AG04450 (cell line): Measurements from ENCODE around the gene PCBD1. TPM values are rescaled to one million over a fixed set of nuclear protein-coding genes. Genes with fewer than 3 reads are reported as not detected.

Source experiments
- CTCF ChIA-PET: fragments of 300-600, 350-600 bp; formaldehyde crosslinking; extraction: SDS; loops from one replicate; lab custom pipeline; 2022; ENCODE audit warnings: antibody characterized with exemption, inconsistent platforms; lab: Charles Lee
- POLR2A ChIA-PET: fragments of 350-600 bp; formaldehyde crosslinking; extraction: SDS; loops from one replicate; lab custom pipeline; 2021; ENCODE audit warnings: antibody characterized with exemption, inconsistent platforms; lab: Yijun Ruan, JAX
- DNase-seq: peaks from one replicate; pipeline ENCODE4 v3.0.0-alpha.2; 2011; ENCODE audit warnings: low read depth, low spot score
- H3K27ac ChIP-seq: one replicate; pipeline ENCODE4 v1.5.1; 2012; ENCODE audit warnings: low read depth, low read length, control low read depth
- H3K27me3 ChIP-seq: one replicate; pipeline ENCODE4 v1.6.0; 2012; ENCODE audit warnings: low read length; ENCODE audit not compliant: control insufficient read depth, insufficient read depth
- H3K4me3 ChIP-seq: 2 replicates; pipeline ENCODE4 v1.5.1; 2011; ENCODE audit warnings: mild to moderate bottlenecking, low read depth, low read length, control low read depth
- H3K9me3 ChIP-seq: 2 replicates; pipeline ENCODE4 v1.5.1; 2012; ENCODE audit warnings: low read length; ENCODE audit not compliant: control insufficient read depth, insufficient read depth
- polyA plus RNA-seq: library from polyadenylated mRNA; depleted of rRNA; stranded (reverse); fragments of >200 nt; gene quantifications from 2 replicates; pipeline ENCODE4 v1.2.3, GENCODE V29; 2011
- TF ChIP-seq, protein P1 (sequence below): IDR thresholded peaks from 2 replicates; pipeline ENCODE4 v1.5.1; 2011; ENCODE audit warnings: low read depth, low read length, control low read depth, inconsistent platforms

The PCBD1 gene
- polyA plus RNA-seq, 1 experiment, result 41.3 TPM

DNA sequence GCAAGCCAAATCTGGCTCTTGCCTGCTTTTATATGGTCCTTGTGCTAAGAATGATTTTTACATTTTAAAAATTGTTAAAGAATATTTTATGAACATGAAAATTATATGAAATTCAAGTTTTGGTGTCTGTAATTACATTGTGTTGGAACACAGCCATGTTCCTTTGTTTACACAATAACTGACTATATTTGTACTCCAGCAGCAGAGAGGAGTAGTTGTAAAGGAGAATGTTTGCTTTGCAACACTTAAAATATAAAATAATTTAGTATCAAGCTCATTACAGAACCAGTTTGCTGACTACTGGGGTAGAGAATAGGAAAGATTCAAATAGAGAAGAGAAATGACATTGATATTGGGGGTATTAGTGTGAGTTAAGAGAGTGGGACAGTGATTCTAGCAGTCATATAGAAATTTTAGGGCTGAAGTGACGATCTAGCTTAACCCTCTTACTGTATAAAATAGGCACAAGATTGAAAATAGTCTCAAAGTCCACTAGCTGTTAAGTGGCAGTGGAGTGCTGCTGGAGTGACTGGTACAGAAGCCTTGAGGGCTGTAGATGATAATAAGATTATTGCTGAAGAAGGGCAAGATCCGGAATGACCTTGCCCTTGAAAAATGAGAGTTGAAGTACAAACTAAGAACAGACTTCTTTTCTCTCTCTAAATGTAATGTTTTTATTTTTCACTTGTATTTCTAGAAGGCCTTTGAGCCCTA is 44.4 kb downstream of the PCBD1 start:
- CTCF ChIA-PET, result interaction anchor here (1.0 kb wide), 1 partner anchor 8 kb away, joined by 5 read pairs; no protein-coding TSS in a partner anchor
- H3K27ac ChIP-seq, result no peak overlapping the region

DNA sequence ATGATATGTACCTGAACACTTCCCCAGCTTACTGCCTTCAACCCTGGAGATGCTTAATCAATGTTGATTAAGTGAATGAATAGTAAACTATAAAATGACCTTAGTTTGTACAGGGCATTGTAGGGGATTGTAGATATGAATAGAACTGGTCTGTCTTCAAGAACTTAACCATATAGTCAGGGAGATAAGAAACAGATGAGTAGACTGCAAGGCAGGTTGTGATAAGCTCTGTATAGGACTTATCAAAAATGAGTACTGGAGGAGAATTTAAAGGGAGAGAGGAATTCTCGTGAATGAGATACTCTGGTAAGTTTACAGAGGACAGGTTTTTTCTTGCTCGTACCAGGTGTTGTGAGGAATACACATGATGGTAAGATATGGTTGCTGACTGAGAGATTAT is 45.0 kb downstream of the PCBD1 start:
- Histone ChIP-seq H3K9me3 (no peaks in the 10 kb centered on the region), H3K27ac (no peak overlapping the region), H3K27me3 (no peaks in the 10 kb centered on the region), H3K4me3 (no peak overlapping the region)
- DNase-seq, result no peak
- ChIA-PET POLR2A (no interaction called here), CTCF (interaction anchor here (1.1 kb wide), 1 partner anchor 85 kb away, joined by 3 read pairs; no protein-coding TSS in a partner anchor)
- TF ChIP-seq, protein P1, sequence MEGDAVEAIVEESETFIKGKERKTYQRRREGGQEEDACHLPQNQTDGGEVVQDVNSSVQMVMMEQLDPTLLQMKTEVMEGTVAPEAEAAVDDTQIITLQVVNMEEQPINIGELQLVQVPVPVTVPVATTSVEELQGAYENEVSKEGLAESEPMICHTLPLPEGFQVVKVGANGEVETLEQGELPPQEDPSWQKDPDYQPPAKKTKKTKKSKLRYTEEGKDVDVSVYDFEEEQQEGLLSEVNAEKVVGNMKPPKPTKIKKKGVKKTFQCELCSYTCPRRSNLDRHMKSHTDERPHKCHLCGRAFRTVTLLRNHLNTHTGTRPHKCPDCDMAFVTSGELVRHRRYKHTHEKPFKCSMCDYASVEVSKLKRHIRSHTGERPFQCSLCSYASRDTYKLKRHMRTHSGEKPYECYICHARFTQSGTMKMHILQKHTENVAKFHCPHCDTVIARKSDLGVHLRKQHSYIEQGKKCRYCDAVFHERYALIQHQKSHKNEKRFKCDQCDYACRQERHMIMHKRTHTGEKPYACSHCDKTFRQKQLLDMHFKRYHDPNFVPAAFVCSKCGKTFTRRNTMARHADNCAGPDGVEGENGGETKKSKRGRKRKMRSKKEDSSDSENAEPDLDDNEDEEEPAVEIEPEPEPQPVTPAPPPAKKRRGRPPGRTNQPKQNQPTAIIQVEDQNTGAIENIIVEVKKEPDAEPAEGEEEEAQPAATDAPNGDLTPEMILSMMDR, result no peak

More for the DNA sequence above, 44.4 kb downstream of the PCBD1 start:
- TF ChIP-seq, protein P1, result no peak
- no peak for DNase-seq
- POLR2A ChIA-PET, result no interaction called here
- no peaks in the 10 kb centered on the region for H3K27me3 ChIP-seq
- H3K9me3 ChIP-seq, result no peaks in the 10 kb centered on the region
- H3K4me3 ChIP-seq, result no peak overlapping the region

DNA sequence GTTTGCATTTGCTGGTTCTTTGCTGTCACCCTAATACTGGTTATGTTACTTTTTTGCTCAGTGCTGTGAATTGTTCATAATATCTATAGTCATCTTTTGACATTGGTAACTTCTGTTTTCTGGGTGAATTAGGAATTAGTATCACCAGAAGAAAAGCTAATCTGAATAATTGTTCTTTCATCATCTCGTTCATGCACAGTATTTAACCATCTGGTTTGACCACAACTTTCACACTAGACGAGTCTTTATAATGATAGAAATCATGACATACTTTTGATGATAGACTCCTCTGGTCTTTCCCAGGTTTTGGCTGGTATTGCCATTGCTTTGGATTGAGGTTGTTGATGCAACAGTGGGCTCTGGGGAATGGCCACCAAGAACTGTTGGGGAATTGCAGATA is 47.5 kb downstream of the PCBD1 start:
- no peak overlapping the region for H3K27ac ChIP-seq
- ChIA-PET CTCF (no interaction called here), POLR2A (no interaction called here)
- H3K4me3 ChIP-seq, result no peak overlapping the region
- H3K27me3 ChIP-seq, result no peaks in the 10 kb centered on the region
- peaks cover 3% of the 10 kb centered on the region; the same call in 1 of the 2 replicates for H3K9me3 ChIP-seq
- no peak for DNase-seq
- TF ChIP-seq, protein P1, result no peak

DNA sequence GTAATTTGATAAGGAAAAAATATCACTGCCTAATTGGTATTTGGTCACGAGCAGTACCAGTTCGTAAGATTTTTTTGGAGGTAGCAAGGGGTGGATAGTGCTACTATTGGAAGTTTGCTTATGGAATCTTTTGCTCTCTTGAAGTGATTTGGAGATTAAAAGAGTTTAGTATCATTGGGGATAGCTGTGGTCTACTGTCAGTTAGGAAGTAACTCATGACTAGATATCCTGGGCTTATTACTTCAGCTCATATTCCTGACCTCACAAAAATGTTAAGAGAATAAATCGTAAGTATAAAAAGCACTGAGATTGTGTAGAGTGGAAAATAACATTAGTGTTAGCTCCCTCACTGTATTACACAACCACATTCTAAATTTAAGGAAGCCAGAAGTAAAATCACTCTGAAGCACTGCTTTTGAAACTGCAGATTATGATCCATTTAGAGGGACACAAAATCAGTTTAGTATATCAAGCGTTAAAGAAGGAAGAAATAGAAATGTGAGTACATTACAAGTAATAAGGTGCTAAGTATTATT is 50.0 kb downstream of the PCBD1 start:
- no peaks in the 10 kb centered on the region for H3K27me3 ChIP-seq
- no peak overlapping the region for H3K4me3 ChIP-seq
- TF ChIP-seq, protein P1, result no peak
- ChIA-PET CTCF (interaction anchor here (0.7 to 1.1 kb wide), 3 partner anchors 288 to 476 kb away, joined by 3 read pairs; no protein-coding TSS in a partner anchor), POLR2A (no interaction called here)
- H3K9me3 ChIP-seq, result peaks cover 3% of the 10 kb centered on the region; the same call in 1 of the 2 replicates
- no peak overlapping the region for H3K27ac ChIP-seq
- DNase-seq, result no peak

DNA sequence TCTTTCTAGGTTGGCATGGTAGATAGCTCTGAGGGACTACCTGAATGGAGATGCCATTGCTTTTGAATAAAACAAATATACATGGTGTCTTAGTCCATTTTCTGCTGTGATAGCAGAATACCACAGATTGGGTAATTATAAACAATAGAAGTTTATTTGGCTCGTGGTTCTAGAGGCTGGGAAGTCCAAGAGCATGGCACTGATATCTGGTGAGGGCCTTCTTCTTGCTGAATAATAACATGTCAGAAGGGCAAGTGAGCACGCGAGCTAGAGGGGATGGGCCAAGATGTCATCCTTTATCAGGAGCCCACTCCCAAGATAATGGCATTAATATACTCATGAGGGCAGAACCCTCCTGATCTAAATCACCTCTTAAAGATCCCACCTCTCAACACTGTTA is 50.7 kb downstream of the PCBD1 start:
- no peak overlapping the region for H3K27ac ChIP-seq

More for the DNA sequence above, 50.7 kb downstream of the PCBD1 start:
- DNase-seq, result no peak
- ChIA-PET CTCF (no interaction called here), POLR2A (no interaction called here)
- Histone ChIP-seq H3K9me3 (peaks cover 3% of the 10 kb centered on the region; the same call in 1 of the 2 replicates), H3K27me3 (no peaks in the 10 kb centered on the region), H3K4me3 (no peak overlapping the region)
- TF ChIP-seq, protein P1, result no peak
